Stimulated activated CD8-positive, alpha-beta memory T cell treated with anti-CD3 and anti-CD28 coated beads, Interleukin-7, amount 100 ng/mL, for 4 hours (primary cell): Measurements from ENCODE around the gene PALS1.

Experiments used
- DNase-seq, 2 donors: peaks; one replicate each; pipeline ENCODE4 v3.0.0-alpha.2; 2020; ENCODE audit warnings: low read depth in 2 of 2

The PALS1 gene

GRCh38 chr14:67241411-67242167, at the start of gene PALS1:
Gene PALS1 (plus strand): TSS chr14:67241435. CDS start chr14:67279171, 37,736 bp downstream.
- DNase-seq, result peak in 1 of 2 donors; percentile 16

- DNase-seq, result no peak
Measured at GRCh38 chr14:67191768-67192290, 49.4 kb upstream of the PALS1 start.

- no peak for DNase-seq
Measured at GRCh38 chr14:67192366-67192765, 48.9 kb upstream of the PALS1 start.

- DNase-seq, result no peak
Measured at GRCh38 chr14:67195279-67195678, 46.0 kb upstream of the PALS1 start.

- DNase-seq, result no peak
Measured at GRCh38 chr14:67199016-67199415, 42.2 kb upstream of the PALS1 start.

GRCh38 chr14:67207810-67208209, 33.4 kb upstream of the PALS1 start:
- no peak for DNase-seq

- no peak for DNase-seq
Measured at GRCh38 chr14:67218126-67218525, 23.1 kb upstream of the PALS1 start.

- DNase-seq, result no peak
Measured at GRCh38 chr14:67221248-67221981, 19.8 kb upstream of the PALS1 start.

- DNase-seq, result no peak
Measured at GRCh38 chr14:67221982-67222328, 19.3 kb upstream of the PALS1 start.

GRCh38 chr14:67225523-67225922, 15.7 kb upstream of the PALS1 start:
- DNase-seq, result no peak

- no peak for DNase-seq
Measured at GRCh38 chr14:67228325-67228984, 12.8 kb upstream of the PALS1 start.

- no peak for DNase-seq
Measured at GRCh38 chr14:67232066-67232465, 9.2 kb upstream of the PALS1 start.

GRCh38 chr14:67232621-67233020, 8.6 kb upstream of the PALS1 start:
- no peak for DNase-seq

GRCh38 chr14:67237591-67237990, 3.6 kb upstream of the PALS1 start:
- no peak for DNase-seq

GRCh38 chr14:67239582-67239981, 1.7 kb upstream of the PALS1 start:
- no peak for DNase-seq

GRCh38 chr14:67240168-67240932, 885 bp upstream of the PALS1 start:
- peak in 1 of 2 donors; percentile 6 for DNase-seq

GRCh38 chr14:67240978-67241410, 241 bp upstream of the PALS1 start:
- DNase-seq, result peak; percentile 81 to 92

GRCh38 chr14:67242168-67242420, 859 bp downstream of the PALS1 start:
- DNase-seq, result no peak

GRCh38 chr14:67245104-67245503, 3.9 kb downstream of the PALS1 start:
- no peak for DNase-seq

GRCh38 chr14:67251573-67252226, 10.5 kb downstream of the PALS1 start:
- no peak for DNase-seq

GRCh38 chr14:67253076-67253635, 11.9 kb downstream of the PALS1 start:
- no peak for DNase-seq
